ENCODE measurements around the gene FBXL17.

The FBXL17 gene

DNA sequence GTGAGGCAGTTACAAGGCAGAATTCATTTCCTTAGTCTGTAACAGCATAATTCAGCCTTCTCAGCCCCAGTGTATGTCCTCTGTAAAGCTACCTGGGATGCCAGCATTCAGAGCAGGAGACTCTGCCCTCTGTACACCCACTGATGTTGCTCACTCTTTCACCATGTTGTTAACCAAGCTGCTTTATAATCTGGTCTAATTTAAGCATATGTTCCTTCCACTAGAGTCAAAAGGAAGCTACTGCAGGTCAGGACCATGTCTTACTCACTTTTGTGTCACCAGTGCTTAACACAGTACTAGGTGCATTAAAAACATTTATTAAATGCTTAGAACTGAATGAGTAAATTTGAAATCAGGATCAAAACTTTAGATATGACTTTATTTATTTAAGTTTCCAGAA lies 185.6 kb downstream of the FBXL17 start:
- H3K4me3 ChIP-seq (ENCODE audit: low read depth, low read length) = no peak overlapping the region
- TF ChIP-seq, protein P1, sequence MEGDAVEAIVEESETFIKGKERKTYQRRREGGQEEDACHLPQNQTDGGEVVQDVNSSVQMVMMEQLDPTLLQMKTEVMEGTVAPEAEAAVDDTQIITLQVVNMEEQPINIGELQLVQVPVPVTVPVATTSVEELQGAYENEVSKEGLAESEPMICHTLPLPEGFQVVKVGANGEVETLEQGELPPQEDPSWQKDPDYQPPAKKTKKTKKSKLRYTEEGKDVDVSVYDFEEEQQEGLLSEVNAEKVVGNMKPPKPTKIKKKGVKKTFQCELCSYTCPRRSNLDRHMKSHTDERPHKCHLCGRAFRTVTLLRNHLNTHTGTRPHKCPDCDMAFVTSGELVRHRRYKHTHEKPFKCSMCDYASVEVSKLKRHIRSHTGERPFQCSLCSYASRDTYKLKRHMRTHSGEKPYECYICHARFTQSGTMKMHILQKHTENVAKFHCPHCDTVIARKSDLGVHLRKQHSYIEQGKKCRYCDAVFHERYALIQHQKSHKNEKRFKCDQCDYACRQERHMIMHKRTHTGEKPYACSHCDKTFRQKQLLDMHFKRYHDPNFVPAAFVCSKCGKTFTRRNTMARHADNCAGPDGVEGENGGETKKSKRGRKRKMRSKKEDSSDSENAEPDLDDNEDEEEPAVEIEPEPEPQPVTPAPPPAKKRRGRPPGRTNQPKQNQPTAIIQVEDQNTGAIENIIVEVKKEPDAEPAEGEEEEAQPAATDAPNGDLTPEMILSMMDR (IDR thresholded peaks at IDR 0.05; ENCODE audit: low read depth, low read length) = no peak

DNA sequence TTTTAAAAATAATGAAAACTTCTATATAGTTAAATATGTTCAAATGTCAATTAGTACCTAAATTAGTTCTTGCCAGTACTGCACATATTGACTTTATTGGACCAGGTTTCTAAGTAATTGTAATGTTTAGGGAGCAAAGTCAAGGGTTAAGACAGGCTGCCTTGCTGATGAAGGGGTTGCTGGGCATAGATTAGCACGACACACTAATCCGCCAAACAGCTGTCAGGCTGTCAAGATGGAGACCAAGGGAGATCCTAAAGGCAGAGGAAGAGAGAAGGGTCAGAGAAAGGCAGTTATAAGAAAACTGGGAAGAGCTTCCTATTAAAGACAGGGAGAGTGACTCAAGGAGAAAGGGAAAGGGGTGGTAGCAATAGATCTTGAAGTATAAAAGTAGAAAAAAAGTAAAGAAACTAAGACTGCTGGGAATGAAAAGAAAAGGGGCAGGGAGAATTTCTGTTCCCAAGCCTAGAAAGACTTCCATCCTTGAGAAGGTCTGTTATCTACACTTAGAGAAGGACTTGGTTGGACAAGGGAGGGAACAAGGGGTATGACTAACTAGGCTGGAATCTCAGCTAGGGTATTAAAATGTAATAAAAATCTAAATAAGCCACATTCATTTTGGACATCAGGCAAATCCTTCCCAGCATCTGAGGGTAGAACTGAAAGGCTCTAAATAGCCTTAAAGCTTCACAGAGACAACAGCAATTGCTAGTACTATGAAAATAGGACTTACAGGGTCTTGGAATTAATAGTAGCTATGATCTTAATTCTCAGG lies 188.7 kb downstream of the FBXL17 start:
- TF ChIP-seq, protein P1 (IDR thresholded peaks at IDR 0.05; ENCODE audit: low read depth, low read length) = no peak
- H3K4me3 ChIP-seq (ENCODE audit: low read depth, low read length) = no peak overlapping the region

- no peak overlapping the region for H3K4me3 ChIP-seq (ENCODE audit: low read depth, low read length)
- TF ChIP-seq, protein P1 (IDR thresholded peaks at IDR 0.05; ENCODE audit: low read depth, low read length) = no peak
Observed at GRCh38 chr5:108184940-108185339, 197.0 kb downstream of the FBXL17 start.

- no peak overlapping the region for H3K4me3 ChIP-seq (ENCODE audit: low read depth, low read length)
- TF ChIP-seq, protein P1 (IDR thresholded peaks at IDR 0.05; ENCODE audit: low read depth, low read length) = no peak
Observed at GRCh38 chr5:108181975-108182374, 199.9 kb downstream of the FBXL17 start.

GRCh38 chr5:108174286-108174685 lies 207.6 kb downstream of the FBXL17 start:
- H3K4me3 ChIP-seq (ENCODE audit: low read depth, low read length) = no peak overlapping the region
- TF ChIP-seq, protein P1 (IDR thresholded peaks at IDR 0.05; ENCODE audit: low read depth, low read length) = no peak

- TF ChIP-seq, protein P1 (IDR thresholded peaks at IDR 0.05; ENCODE audit: low read depth, low read length) = no peak
- H3K4me3 ChIP-seq (ENCODE audit: low read depth, low read length) = no peak overlapping the region
Observed at GRCh38 chr5:108171759-108172158, 210.1 kb downstream of the FBXL17 start.

- no peak overlapping the region for H3K4me3 ChIP-seq (ENCODE audit: low read depth, low read length)
- TF ChIP-seq, protein P1 (IDR thresholded peaks at IDR 0.05; ENCODE audit: low read depth, low read length) = no peak
Observed at GRCh38 chr5:108168915-108169314, 213.0 kb downstream of the FBXL17 start.

Measured in WI38 (cell line).